Ectodermal cell (in vitro differentiated cells): Measurements from ENCODE around the gene SDK1.

Experiments used
- H3K27ac ChIP-seq: 2 replicates; pipeline ENCODE4 v1.7.0; 2013; ENCODE audit warnings: mild to moderate bottlenecking, low read depth, low read length; ENCODE audit not compliant: insufficient read depth, poor library complexity, severe bottlenecking
- H3K27me3 ChIP-seq: 2 replicates; pipeline ENCODE4 v1.7.0; 2013; ENCODE audit warnings: mild to moderate bottlenecking, low read length; ENCODE audit not compliant: insufficient read depth, control insufficient read depth, poor library complexity, severe bottlenecking
- H3K36me3 ChIP-seq: one replicate; pipeline ENCODE4 v1.7.0; 2013; ENCODE audit warnings: low read length; ENCODE audit not compliant: control insufficient read depth, insufficient read depth
- H3K4me1 ChIP-seq: one replicate; pipeline ENCODE4 v1.7.0; 2013; ENCODE audit warnings: low read length; ENCODE audit not compliant: control insufficient read depth, insufficient read depth
- H3K4me3 ChIP-seq: 2 replicates; pipeline ENCODE4 v1.7.0; 2013; ENCODE audit warnings: low read depth, low read length, control low read depth; ENCODE audit not compliant: insufficient read depth
- H3K9me3 ChIP-seq: 2 replicates; pipeline ENCODE4 v1.7.0; 2013; ENCODE audit warnings: mild to moderate bottlenecking, low read length, moderate library complexity; ENCODE audit not compliant: control insufficient read depth
- WGBS, 2 experiments: methylation state at CpG; one replicate each; pipeline ENCODE4 v1.1.7; 2013; ENCODE audit warnings: missing lambda C conversion rate in 2 of 2; 5-methylcytosine and 5-hydroxymethylcytosine counted together

SDK1 gene

GRCh38 chr7:4162884-4163564 is 862.0 kb downstream of the SDK1 start:
- H3K36me3 ChIP-seq, result no peaks in the 10 kb centered on the region
- no peak overlapping the region for H3K4me3 ChIP-seq
- no peaks in the 10 kb centered on the region for H3K27me3 ChIP-seq
- WGBS, 2 experiments, result 93 to 94% methylated on average over 14 of the region's 14 CpGs
- H3K27ac ChIP-seq, result no peak overlapping the region
- peaks cover 12% of the 10 kb centered on the region for H3K4me1 ChIP-seq
- no peaks in the 10 kb centered on the region for H3K9me3 ChIP-seq

- Histone ChIP-seq H3K27ac (no peak overlapping the region), H3K9me3 (no peaks in the 10 kb centered on the region), H3K36me3 (no peaks in the 10 kb centered on the region), H3K27me3 (no peaks in the 10 kb centered on the region), H3K4me1 (peaks cover 14% of the 10 kb centered on the region), H3K4me3 (no peak overlapping the region)
- 96% methylated on average over 13 of the region's 13 CpGs for WGBS, 2 experiments
Observed at GRCh38 chr7:4163565-4164203, 862.6 kb downstream of the SDK1 start.

GRCh38 chr7:4164556-4164955 is 863.5 kb downstream of the SDK1 start:
- H3K9me3 ChIP-seq, result no peaks in the 10 kb centered on the region
- 79 to 81% methylated on average over 7 to 8 of the region's 8 CpGs for WGBS, 2 experiments

GRCh38 chr7:4166340-4166739 is 865.3 kb downstream of the SDK1 start:
- WGBS, 2 experiments, result 92 to 95% methylated on average over 14 of the region's 14 CpGs
- Histone ChIP-seq H3K27ac (no peak overlapping the region), H3K4me3 (no peak overlapping the region), H3K4me1 (peaks cover 3% of the 10 kb centered on the region), H3K27me3 (no peaks in the 10 kb centered on the region), H3K36me3 (no peaks in the 10 kb centered on the region), H3K9me3 (no peaks in the 10 kb centered on the region)

More at GRCh38 chr7:4164556-4164955, 863.5 kb downstream of the SDK1 start:
- Histone ChIP-seq H3K4me1 (peaks cover 10% of the 10 kb centered on the region), H3K4me3 (no peak overlapping the region), H3K27me3 (no peaks in the 10 kb centered on the region), H3K27ac (no peak overlapping the region), H3K36me3 (no peaks in the 10 kb centered on the region)

GRCh38 chr7:4166807-4167206 is 865.8 kb downstream of the SDK1 start:
- no peak overlapping the region for H3K4me3 ChIP-seq
- no peaks in the 10 kb centered on the region for H3K9me3 ChIP-seq
- WGBS, 2 experiments, result 63 to 73% methylated on average over 8 of the region's 8 CpGs
- H3K27me3 ChIP-seq, result no peaks in the 10 kb centered on the region
- H3K4me1 ChIP-seq, result peaks cover 3% of the 10 kb centered on the region
- no peaks in the 10 kb centered on the region for H3K36me3 ChIP-seq
- no peak overlapping the region for H3K27ac ChIP-seq

GRCh38 chr7:4167385-4167910 is 866.4 kb downstream of the SDK1 start:
- Histone ChIP-seq H3K27me3 (no peaks in the 10 kb centered on the region), H3K36me3 (no peaks in the 10 kb centered on the region), H3K4me1 (peaks cover 3% of the 10 kb centered on the region), H3K4me3 (no peak overlapping the region), H3K9me3 (no peaks in the 10 kb centered on the region), H3K27ac (no peak overlapping the region)
- WGBS, 2 experiments, result 92 to 95% methylated on average over 10 of the region's 10 CpGs

- H3K4me3 ChIP-seq, result no peak overlapping the region
- no peaks in the 10 kb centered on the region for H3K27me3 ChIP-seq
- no peak overlapping the region for H3K27ac ChIP-seq
- peaks cover 3% of the 10 kb centered on the region for H3K4me1 ChIP-seq
- H3K9me3 ChIP-seq, result no peaks in the 10 kb centered on the region
- 92 to 95% methylated on average over 10 of the region's 10 CpGs for WGBS, 2 experiments
- no peaks in the 10 kb centered on the region for H3K36me3 ChIP-seq
Observed at GRCh38 chr7:4168041-4168440, 867.0 kb downstream of the SDK1 start.

- Histone ChIP-seq H3K9me3 (no peaks in the 10 kb centered on the region), H3K4me1 (peaks cover 3% of the 10 kb centered on the region), H3K36me3 (no peaks in the 10 kb centered on the region), H3K27ac (no peak overlapping the region), H3K27me3 (no peaks in the 10 kb centered on the region), H3K4me3 (no peak overlapping the region)
- WGBS, 2 experiments, result 72 to 86% methylated on average over 6 to 7 of the region's 7 CpGs
Observed at GRCh38 chr7:4168541-4168940, 867.5 kb downstream of the SDK1 start.

GRCh38 chr7:4169455-4169854 is 868.4 kb downstream of the SDK1 start:
- H3K36me3 ChIP-seq, result no peaks in the 10 kb centered on the region
- H3K9me3 ChIP-seq, result no peaks in the 10 kb centered on the region
- WGBS, 2 experiments, result 90 to 92% methylated on average over 10 of the region's 10 CpGs
- H3K4me3 ChIP-seq, result no peak overlapping the region
- peaks cover 3% of the 10 kb centered on the region for H3K4me1 ChIP-seq
- no peak overlapping the region for H3K27ac ChIP-seq
- no peaks in the 10 kb centered on the region for H3K27me3 ChIP-seq

GRCh38 chr7:4170997-4171786 is 870.1 kb downstream of the SDK1 start:
- peaks cover 3% of the 10 kb centered on the region for H3K4me1 ChIP-seq
- no peaks in the 10 kb centered on the region for H3K36me3 ChIP-seq
- H3K4me3 ChIP-seq, result no peak overlapping the region
- H3K27me3 ChIP-seq, result no peaks in the 10 kb centered on the region
- 89 to 90% methylated on average over 22 of the region's 22 CpGs for WGBS, 2 experiments
- no peak overlapping the region for H3K27ac ChIP-seq
- H3K9me3 ChIP-seq, result no peaks in the 10 kb centered on the region
